Body of pancreas (tissue), 4 donors: Measurements from ENCODE around the gene UBA52. TPM values are rescaled to one million over a fixed set of nuclear protein-coding genes. Genes with fewer than 3 reads are reported as not detected.

ENCODE experiments used
- ATAC-seq: fragments of 150-250 bp; one replicate; pipeline ENCODE4 v1.9.1; 2016
- DNase-seq, 4 donors: peaks; one replicate each; pipeline ENCODE4 v3.0.0-alpha.2; 2019
- H3K27ac ChIP-seq, 4 donors: fragments of 200-600 bp; sonication (generic); 1 replicate in 3 of 4; 2 replicates in 1 of 4; pipeline versions ENCODE4 v1.5.1 to v1.6.1; 2016 to 2019; ENCODE audit warnings: mild to moderate bottlenecking in 1 of 4, mixed read lengths in 1 of 4, moderate library complexity in 1 of 4
- H3K27me3 ChIP-seq, 2 donors: fragments of 200-600 bp; sonication (generic); one replicate each; pipeline ENCODE4 v1.6.0; 2016; ENCODE audit warnings: mild to moderate bottlenecking in 1 of 2
- H3K36me3 ChIP-seq, 2 donors: fragments of 200-600 bp; sonication (generic); replicated peaks in 1 of 2; 2 replicates each; pipeline ENCODE4 v1.5.1; 2016; ENCODE audit warnings: low read depth in 2 of 2; ENCODE audit not compliant: insufficient read depth in 1 of 2
- H3K4me1 ChIP-seq: fragments of 200-600 bp; sonication (generic); one replicate; pipeline ENCODE4 v1.6.0; 2016
- H3K4me3 ChIP-seq, 2 donors: fragments of 200-600 bp; sonication (generic); 1 replicate in 1 of 2; 2 replicates in 1 of 2; pipeline ENCODE4 v1.5.1; 2016 to 2019
- H3K9me3 ChIP-seq, 3 donors: fragments of 200-600 bp; sonication (generic); 1 replicate in 2 of 3; 2 replicates in 1 of 3; pipeline ENCODE4 v1.5.1; 2016
- CTCF ChIP-seq, 7 experiments: fragments of 450-650 bp in 4 of 7; fragments of 200-600 bp in 3 of 7; sonication (generic) in 3 of 7; IDR thresholded peaks; one replicate each; pipeline ENCODE4 v1.5.1; 2016 to 2019; ENCODE audit warnings: antibody characterized with exemption in 7 of 7
- POLR2A ChIP-seq, 3 donors: fragments of 450-650 bp; IDR thresholded peaks; one replicate each; pipeline ENCODE4 v1.6.1; 2016; ENCODE audit warnings: antibody characterized with exemption in 3 of 3, mild to moderate bottlenecking in 2 of 3
- WGBS, 2 donors: methylation state at CpG; one replicate each; pipeline ENCODE4 v1.1.5; 2017; 5-methylcytosine and 5-hydroxymethylcytosine counted together
- intact Hi-C: fragments of 100-400 bp; cut with DNase I; formaldehyde crosslinking; loops from one replicate; pipeline ENCODE4 v1.15.1; 2023
- total RNA-seq, 2 donors: library from RNA; depleted of rRNA; stranded (reverse); fragments of >200 nt; gene quantifications; one replicate each; pipeline ENCODE4 v1.1.0, GENCODE V29; 2016

UBA52 gene
- total RNA-seq, 2 donors from 2014 or later: 242 to 358 TPM

GRCh38 chr19:18577365-18577914, 5.8 kb downstream of the UBA52 start:
- H3K27ac ChIP-seq: no peak overlapping the region
- DNase-seq (no peak), ATAC-seq (no peak)
- TF ChIP-seq POLR2A (IDR thresholded peaks at IDR 0.05): no peak
- TF ChIP-seq CTCF (IDR thresholded peaks at IDR 0.05): no peak
- intact Hi-C loops: no loop called here
- WGBS, 2 donors: 86 to 87% methylated on average over 18 to 21 of the region's 21 CpGs
- H3K9me3 ChIP-seq: no peaks in the 10 kb centered on the region
- H3K4me1 ChIP-seq: peaks cover 14% of the 10 kb centered on the region
- H3K36me3 ChIP-seq: peaks cover 11 to 14% of the 10 kb centered on the region in 2 donors
- no peak overlapping the region for H3K4me3 ChIP-seq
- H3K27me3 ChIP-seq: no peaks in the 10 kb centered on the region

- DNase-seq: no peak
- WGBS, 2 donors: 34 to 40% methylated on average over 3 to 7 of the region's 7 CpGs
- no peak overlapping the region for H3K27ac ChIP-seq
- intact Hi-C loops: no loop called here
- no peaks in the 10 kb centered on the region for H3K27me3 ChIP-seq
- no peaks in the 10 kb centered on the region for H3K9me3 ChIP-seq
- H3K4me1 ChIP-seq: no peaks in the 10 kb centered on the region
- no peak for ATAC-seq
- H3K36me3 ChIP-seq: peaks cover 0 to 1% of the 10 kb centered on the region in 2 donors
- H3K4me3 ChIP-seq: no peak overlapping the region
- TF ChIP-seq POLR2A (IDR thresholded peaks at IDR 0.05) (no peak), CTCF (IDR thresholded peaks at IDR 0.05) (no peak)
Measured at GRCh38 chr19:18580311-18580710, 8.7 kb downstream of the UBA52 start.

- Histone ChIP-seq H3K9me3 (no peaks in the 10 kb centered on the region), H3K27ac (no peak overlapping the region)
- TF ChIP-seq POLR2A (IDR thresholded peaks at IDR 0.05) (no peak), CTCF (IDR thresholded peaks at IDR 0.05) (no peak)
Measured at GRCh38 chr19:18586306-18586705, 14.6 kb downstream of the UBA52 start.

DNA sequence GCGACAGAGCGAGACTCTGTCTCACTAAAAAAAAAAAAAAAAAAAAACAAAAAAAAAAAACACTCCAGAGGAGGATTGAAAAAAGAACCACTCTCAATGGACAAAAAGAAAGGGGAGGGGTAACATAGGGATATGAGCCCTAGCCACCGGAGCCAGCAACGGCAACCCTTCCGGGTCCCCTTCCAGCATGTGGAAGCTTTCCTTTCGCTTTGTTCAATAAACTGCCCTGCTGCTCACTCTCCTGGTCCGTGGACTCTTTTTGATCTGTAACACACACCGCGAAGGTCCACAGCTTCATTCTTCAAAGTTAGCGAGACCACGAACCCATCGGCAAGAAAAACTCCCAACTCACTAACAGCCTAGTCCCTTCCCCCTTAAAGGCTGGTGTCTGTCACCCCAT, 15.9 kb downstream of the UBA52 start:
- H3K36me3 ChIP-seq: no peaks in the 10 kb centered on the region
- no peak overlapping the region for H3K4me3 ChIP-seq
- H3K9me3 ChIP-seq: no peaks in the 10 kb centered on the region
- 90 to 97% methylated on average over 11 to 12 of the region's 12 CpGs for WGBS, 2 donors
- H3K4me1 ChIP-seq: peaks cover 15% of the 10 kb centered on the region
- TF ChIP-seq POLR2A (IDR thresholded peaks at IDR 0.05) (no peak), CTCF (IDR thresholded peaks at IDR 0.05) (no peak)
- ATAC-seq (no peak), DNase-seq (no peak)
- H3K27me3 ChIP-seq: no peaks in the 10 kb centered on the region
- intact Hi-C loops: no loop called here
- peak overlapping the region in 1 of 4 donors; percentile 93 for H3K27ac ChIP-seq

More at GRCh38 chr19:18586306-18586705, 14.6 kb downstream of the UBA52 start:
- peaks cover 15% of the 10 kb centered on the region for H3K4me1 ChIP-seq
- H3K27me3 ChIP-seq: no peaks in the 10 kb centered on the region
- H3K36me3 ChIP-seq: no peaks in the 10 kb centered on the region
- WGBS, 2 donors: 47 to 55% methylated on average over 2 of the region's 2 CpGs
- H3K4me3 ChIP-seq: no peak overlapping the region
- no peak for DNase-seq
- ATAC-seq: no peak
- intact Hi-C loops: no loop called here

- TF ChIP-seq POLR2A (IDR thresholded peaks at IDR 0.05) (no peak), CTCF (IDR thresholded peaks at IDR 0.05) (no peak)
- Histone ChIP-seq H3K4me1 (peaks cover 15% of the 10 kb centered on the region), H3K4me3 (peak overlapping the region in 1 of 2 donors; percentile 92), H3K36me3 (no peaks in the 10 kb centered on the region), H3K9me3 (no peaks in the 10 kb centered on the region), H3K27me3 (no peaks in the 10 kb centered on the region), H3K27ac (peak overlapping the region; percentile 71 to 93 (median 84))
- intact Hi-C loops: no loop called here
- ATAC-seq (peak; percentile 28), DNase-seq (no peak)
- WGBS, 2 donors: 36 to 61% methylated on average over 5 to 16 of the region's 16 CpGs
Measured at GRCh38 chr19:18587962-18588610, 16.4 kb downstream of the UBA52 start.
